IPS-NIHi11 (cell line): ENCODE measurements around the gene GRIA2.

ENCODE experiments used
- DNase-seq: peaks from one replicate; pipeline ENCODE4 v3.0.0; 2012; ENCODE audit warnings: mixed read lengths, low spot score

Gene GRIA2

DNA sequence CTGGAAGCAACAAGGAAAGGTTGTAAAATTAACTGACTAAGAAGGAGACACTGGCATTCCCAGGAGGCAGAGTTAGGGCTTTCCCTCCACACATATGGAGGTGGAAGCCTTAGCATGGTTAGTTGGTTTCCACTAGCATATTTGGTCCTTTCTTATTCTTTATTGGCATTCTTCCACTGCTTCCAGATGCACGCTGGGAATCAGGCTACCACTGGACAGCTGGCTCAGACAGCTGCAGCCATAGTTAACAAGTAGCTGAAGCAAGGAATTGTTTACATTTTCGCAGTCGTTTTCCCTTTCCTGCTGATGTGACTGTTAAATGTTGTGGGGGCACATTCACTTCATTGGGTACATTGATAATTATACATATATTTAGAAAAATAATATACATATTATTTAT, 169.2 kb downstream of the GRIA2 start:
- no peak for DNase-seq

DNA sequence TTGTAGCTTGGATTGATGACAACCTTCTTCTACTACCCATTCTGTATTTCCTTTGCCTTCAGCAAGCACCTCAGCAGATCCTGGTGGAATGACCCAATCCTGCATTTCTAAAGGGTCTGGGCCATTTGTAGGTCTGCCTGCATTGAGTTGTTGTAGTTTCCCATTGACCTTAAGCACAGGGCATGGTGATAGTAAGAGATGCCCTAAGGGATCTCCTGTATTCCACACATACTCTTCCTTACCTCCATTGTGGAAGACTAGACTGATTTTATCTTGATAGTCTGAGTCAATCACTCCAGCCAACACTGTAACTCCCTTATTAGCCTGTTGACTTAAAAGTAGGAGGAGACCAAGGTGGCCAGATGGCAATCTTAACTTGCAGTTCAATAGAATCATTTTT, 184.5 kb downstream of the GRIA2 start:
- no peak for DNase-seq
